ENCODE data around the gene DCUN1D2. TPM values are rescaled to one million over a fixed set of nuclear protein-coding genes. Genes with fewer than 3 reads are reported as not detected.
"Not testable (repeated sequence)": the region's sequence is repeated elsewhere in the genome, so short reads cannot be mapped to it uniquely, and the experiment has no call there.

Gene DCUN1D2
- total RNA-seq, 6 donors from 2014 or later = 10.1 to 53.4 (median 26.5) TPM

DNA sequence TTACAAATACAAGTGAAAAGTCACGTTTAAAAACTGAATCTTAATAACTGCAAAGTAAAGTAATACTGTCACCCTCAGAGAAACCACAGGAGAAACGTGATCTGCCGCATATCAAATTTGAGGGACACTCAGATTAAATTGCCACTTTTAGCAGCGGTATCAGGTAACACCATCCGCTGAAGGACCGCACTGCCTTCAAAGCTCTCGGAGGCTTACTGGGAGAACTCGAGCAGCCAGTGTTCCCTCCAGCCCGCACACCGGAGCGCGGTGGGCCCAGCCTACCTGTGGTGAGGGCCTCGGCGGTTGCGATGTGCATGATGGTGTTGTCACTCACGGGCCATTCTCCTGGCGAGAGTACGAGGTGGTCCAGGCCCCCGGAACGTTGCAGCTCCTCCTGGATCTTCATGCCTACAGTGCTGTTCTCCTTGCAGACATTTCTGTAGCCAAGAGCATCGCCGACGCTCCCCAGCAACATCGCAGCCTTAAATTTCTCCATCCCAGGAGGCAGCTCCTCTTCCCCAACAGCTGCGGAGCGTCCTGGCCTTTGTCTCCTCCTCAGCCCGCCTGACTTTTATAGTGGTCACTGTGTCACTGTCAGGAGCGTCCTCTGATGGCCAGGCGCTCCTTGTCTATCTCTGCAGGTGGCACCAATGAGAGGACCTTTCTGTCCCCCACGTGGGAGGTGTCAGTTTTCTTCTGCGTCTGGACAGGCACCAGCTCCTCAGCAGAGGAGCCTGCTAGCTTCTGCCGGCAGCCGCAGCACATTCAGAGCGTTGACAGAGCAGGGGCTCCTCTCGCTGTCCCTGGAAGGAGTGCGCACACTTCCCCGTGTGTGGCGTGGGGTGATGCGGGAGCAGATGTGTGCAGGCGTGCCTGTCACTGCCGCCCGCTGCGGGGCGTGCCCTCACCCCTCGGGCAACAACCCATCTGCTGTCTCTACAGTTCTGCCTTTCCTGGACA is 37.3 kb downstream of the DCUN1D2 start, which contains the start of gene ADPRHL1:
TSS of gene ADPRHL1 (minus strand) at position 547 of the 960 bp plus-strand sequence. CDS start at position 496, 51 bp downstream.
- Histone ChIP-seq H3K27ac (no peak within 1 kb of the TSS), H3K27me3 (no peaks in the 10 kb centered on the region), H3K4me1 (peaks cover 3 to 10% (median 8%) of the 10 kb centered on the region in 4 donors), H3K9me3 (no peaks in the 10 kb centered on the region), H3K4me3 (no peak within 1 kb of the TSS), H3K36me3 (peaks cover 3 to 46% (median 29%) of the 10 kb centered on the region in 4 donors)
- DNase-seq (peak in 1 of 2 donors; percentile 79), ATAC-seq (ENCODE audit: low FRiP score in 2 of 2) (no peak)
- WGBS, 2 donors = 85 to 91% methylated on average over 38 to 44 of the region's 45 CpGs
- no peak for TF ChIP-seq EP300 (IDR thresholded peaks at IDR 0.05)
- TF ChIP-seq POLR2AphosphoS5 (IDR thresholded peaks at IDR 0.05) = no peak
- TF ChIP-seq, protein P1, sequence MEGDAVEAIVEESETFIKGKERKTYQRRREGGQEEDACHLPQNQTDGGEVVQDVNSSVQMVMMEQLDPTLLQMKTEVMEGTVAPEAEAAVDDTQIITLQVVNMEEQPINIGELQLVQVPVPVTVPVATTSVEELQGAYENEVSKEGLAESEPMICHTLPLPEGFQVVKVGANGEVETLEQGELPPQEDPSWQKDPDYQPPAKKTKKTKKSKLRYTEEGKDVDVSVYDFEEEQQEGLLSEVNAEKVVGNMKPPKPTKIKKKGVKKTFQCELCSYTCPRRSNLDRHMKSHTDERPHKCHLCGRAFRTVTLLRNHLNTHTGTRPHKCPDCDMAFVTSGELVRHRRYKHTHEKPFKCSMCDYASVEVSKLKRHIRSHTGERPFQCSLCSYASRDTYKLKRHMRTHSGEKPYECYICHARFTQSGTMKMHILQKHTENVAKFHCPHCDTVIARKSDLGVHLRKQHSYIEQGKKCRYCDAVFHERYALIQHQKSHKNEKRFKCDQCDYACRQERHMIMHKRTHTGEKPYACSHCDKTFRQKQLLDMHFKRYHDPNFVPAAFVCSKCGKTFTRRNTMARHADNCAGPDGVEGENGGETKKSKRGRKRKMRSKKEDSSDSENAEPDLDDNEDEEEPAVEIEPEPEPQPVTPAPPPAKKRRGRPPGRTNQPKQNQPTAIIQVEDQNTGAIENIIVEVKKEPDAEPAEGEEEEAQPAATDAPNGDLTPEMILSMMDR (IDR thresholded peaks at IDR 0.05) = no peak
- TF ChIP-seq POLR2A (IDR thresholded peaks at IDR 0.05) = no peak

DNA sequence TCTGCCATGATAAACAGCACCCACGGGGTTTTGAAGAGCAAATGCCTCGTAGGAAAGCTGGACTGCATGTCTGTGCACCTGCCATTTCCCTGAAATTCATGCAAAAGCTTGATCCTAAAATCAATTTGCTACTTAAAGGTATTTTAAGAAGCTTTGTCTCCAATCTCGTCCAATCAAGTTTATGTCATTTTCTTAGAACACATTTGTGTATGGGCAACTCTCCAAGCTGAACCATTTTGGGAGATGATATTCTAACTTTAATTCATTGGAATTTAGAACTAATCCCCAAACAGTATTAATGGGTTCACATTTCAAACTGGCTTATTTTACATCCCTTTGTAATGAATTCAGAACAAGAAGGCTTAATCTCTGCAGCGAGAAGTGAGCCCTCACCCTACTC is 38.0 kb downstream of the DCUN1D2 start:
- no peak for TF ChIP-seq POLR2A (IDR thresholded peaks at IDR 0.05)
- no peak for TF ChIP-seq POLR2AphosphoS5 (IDR thresholded peaks at IDR 0.05)
- TF ChIP-seq, protein P1 (IDR thresholded peaks at IDR 0.05) = no peak
- no peak for TF ChIP-seq EP300 (IDR thresholded peaks at IDR 0.05)
- peaks cover 3 to 38% (median 23%) of the 10 kb centered on the region in 4 donors for H3K36me3 ChIP-seq
- no peaks in the 10 kb centered on the region for H3K27me3 ChIP-seq
- no peak for ATAC-seq (ENCODE audit: low FRiP score in 2 of 2)
- no peaks in the 10 kb centered on the region for H3K9me3 ChIP-seq
- H3K4me1 ChIP-seq = peaks cover 3 to 10% (median 8%) of the 10 kb centered on the region in 4 donors
- no peak overlapping the region for H3K27ac ChIP-seq
- WGBS, 2 donors = 86 to 92% methylated on average over 4 of the region's 4 CpGs
- no peak overlapping the region for H3K4me3 ChIP-seq
- no peak for DNase-seq

DNA sequence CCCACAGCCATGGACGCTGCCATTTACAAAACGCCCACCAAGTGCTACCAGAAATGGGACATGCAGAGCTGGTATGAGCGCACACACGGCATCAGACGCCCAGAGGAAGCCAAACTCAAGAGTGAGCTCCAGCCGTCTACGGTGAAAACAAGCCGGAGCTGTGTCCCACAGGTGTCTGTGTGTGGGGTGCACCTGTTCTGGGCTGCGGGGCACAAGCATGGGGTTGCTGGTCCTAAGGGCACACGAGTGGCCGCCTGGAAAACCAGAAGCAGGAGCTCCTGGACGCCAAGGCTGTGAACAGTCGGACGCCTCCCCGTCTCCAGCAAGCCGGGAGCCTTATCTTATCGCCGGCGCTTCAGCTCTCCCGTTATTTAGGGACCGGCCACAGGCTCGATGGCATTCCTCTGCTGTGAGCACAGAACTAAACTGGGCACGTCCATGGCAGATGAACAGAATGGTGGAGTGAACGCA is 38.5 kb downstream of the DCUN1D2 start:
- WGBS, 2 donors = 69 to 91% methylated on average over 10 to 24 of the region's 24 CpGs
- DNase-seq (no peak), ATAC-seq (ENCODE audit: low FRiP score in 2 of 2) (no peak)
- no peak overlapping the region for H3K27ac ChIP-seq
- no peak overlapping the region for H3K4me3 ChIP-seq
- TF ChIP-seq POLR2A (IDR thresholded peaks at IDR 0.05) = no peak
- TF ChIP-seq, protein P1 (IDR thresholded peaks at IDR 0.05) = no peak
- no peak for TF ChIP-seq POLR2AphosphoS5 (IDR thresholded peaks at IDR 0.05)
- TF ChIP-seq EP300 (IDR thresholded peaks at IDR 0.05) = no peak
- no peaks in the 10 kb centered on the region for H3K9me3 ChIP-seq
- peaks cover 3 to 34% (median 21%) of the 10 kb centered on the region in 4 donors for H3K36me3 ChIP-seq
- H3K4me1 ChIP-seq = peaks cover 3 to 10% (median 8%) of the 10 kb centered on the region in 4 donors
- no peaks in the 10 kb centered on the region for H3K27me3 ChIP-seq

DNA sequence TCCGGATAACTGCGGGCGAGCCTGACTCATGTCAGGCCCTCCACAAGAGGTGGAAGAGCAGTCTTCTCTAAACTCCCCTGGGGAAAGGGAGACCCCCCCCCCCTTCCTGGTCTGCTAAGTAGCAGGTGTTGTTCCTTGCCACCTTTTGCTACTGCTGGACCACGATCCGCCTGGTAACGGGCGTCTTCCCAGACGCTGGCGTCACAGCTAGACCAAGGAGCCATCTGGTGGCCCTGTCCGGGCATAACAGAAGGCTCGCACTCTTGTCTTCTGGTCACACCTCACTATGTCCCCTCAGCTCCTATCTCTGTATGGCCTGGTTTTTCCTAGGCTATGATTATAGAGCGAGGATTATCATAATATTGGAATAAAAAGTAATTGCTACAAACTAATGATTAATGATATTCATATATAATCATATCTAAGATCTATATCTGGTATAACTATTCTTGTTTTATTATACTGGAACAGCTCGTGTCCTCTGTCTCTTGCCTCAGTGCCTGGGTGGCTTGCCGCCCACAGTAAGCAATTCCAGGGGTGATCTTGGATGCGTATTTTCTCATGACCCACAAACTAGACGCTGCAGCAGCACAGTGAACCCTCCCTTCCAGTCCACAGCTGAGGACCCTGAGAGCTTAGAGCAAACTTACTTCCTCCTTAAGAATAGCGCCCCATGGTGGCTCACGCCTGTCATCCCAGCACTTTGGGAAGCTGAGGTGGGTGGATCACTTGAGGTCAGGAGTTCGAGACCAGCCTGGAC is 39.5 kb downstream of the DCUN1D2 start:
- TF ChIP-seq, protein P1 (IDR thresholded peaks at IDR 0.05) = peak in 2 of 6 experiments; percentile 9 to 13
- not testable (repeated sequence) for H3K4me3 ChIP-seq; ATAC-seq (ENCODE audit: low FRiP score in 2 of 2); H3K27ac ChIP-seq; H3K9me3 ChIP-seq; H3K27me3 ChIP-seq; DNase-seq
- H3K4me1 ChIP-seq = peaks cover 3 to 10% (median 8%) of the 10 kb centered on the region in 4 donors
- H3K36me3 ChIP-seq = peaks cover 2 to 25% (median 15%) of the 10 kb centered on the region in 4 donors
- WGBS, 2 donors = 76 to 85% methylated on average over 15 to 19 of the region's 19 CpGs

DNA sequence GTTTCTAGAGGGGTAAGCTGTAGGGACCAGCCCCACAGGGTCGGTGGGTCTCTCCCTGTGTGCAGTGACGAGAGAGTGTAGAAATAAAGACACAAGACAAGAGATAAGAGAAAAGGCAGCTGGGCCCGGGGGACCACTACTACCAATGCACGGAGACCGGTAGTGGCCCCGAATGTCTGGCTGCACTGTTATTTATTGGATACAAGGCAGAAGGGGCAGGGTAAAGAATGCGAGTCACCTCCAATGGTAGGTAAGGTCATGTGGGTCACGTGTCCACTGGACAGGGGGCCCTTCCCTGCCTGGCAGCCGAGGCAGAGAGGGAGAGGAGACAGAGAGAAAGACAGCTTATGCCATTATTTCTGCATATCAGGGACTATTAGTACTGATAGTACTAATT is 40.2 kb downstream of the DCUN1D2 start:
- not testable (repeated sequence) for H3K27me3 ChIP-seq; ATAC-seq (ENCODE audit: low FRiP score in 2 of 2); H3K27ac ChIP-seq; DNase-seq; H3K9me3 ChIP-seq; H3K4me3 ChIP-seq
- Histone ChIP-seq H3K36me3 (peaks cover 0 to 18% (median 10%) of the 10 kb centered on the region in 4 donors), H3K4me1 (peaks cover 3 to 10% (median 8%) of the 10 kb centered on the region in 4 donors)
- 91% methylated on average over 9 of the region's 9 CpGs for WGBS, 2 donors

Data from upper lobe of left lung (tissue), 6 donors.